NB4 (cell line): ENCODE measurements around the gene ASS1.

Source experiments
- DNase-seq: peaks from one replicate; pipeline ENCODE4 v3.0.0; 2010; ENCODE audit warnings: low read depth
- H3K4me3 ChIP-seq: one replicate; pipeline ENCODE4 v1.5.1; 2011; ENCODE audit warnings: mild to moderate bottlenecking, low read depth, low read length, moderate library complexity
- CTCF ChIP-seq: IDR thresholded peaks from one replicate; pipeline ENCODE4 v1.5.1; 2012; ENCODE audit warnings: low read depth, low read length
- MAX ChIP-seq: IDR thresholded peaks from 2 replicates; pipeline ENCODE4 v1.6.1; 2011; ENCODE audit warnings: low read depth, low read length
- MYC ChIP-seq: IDR thresholded peaks from 2 replicates; pipeline ENCODE4 v1.6.1; 2011; ENCODE audit warnings: low read depth, low read length
- POLR2A ChIP-seq: IDR thresholded peaks from 2 replicates; pipeline ENCODE4 v1.6.1; 2011; ENCODE audit warnings: mild to moderate bottlenecking; ENCODE audit not compliant: insufficient read length; ENCODE audit errors: extremely low read depth

ASS1 gene

GRCh38 chr9:130536701-130537107 lies 91.9 kb downstream of the ASS1 start:
- DNase-seq: no peak
- no peak overlapping the region for H3K4me3 ChIP-seq
- no peak for TF ChIP-seq CTCF
- TF ChIP-seq MYC: no peak
- no peak for TF ChIP-seq POLR2A
- no peak for TF ChIP-seq MAX

GRCh38 chr9:130537346-130538050 lies 92.7 kb downstream of the ASS1 start:
- no peak overlapping the region for H3K4me3 ChIP-seq
- TF ChIP-seq CTCF: no peak
- TF ChIP-seq MAX: 0 out of 2 replicates have a peak, but pooled peaks have one; percentile 14
- TF ChIP-seq POLR2A: no peak
- DNase-seq: peak; percentile 33

- DNase-seq: no peak
- TF ChIP-seq MYC: no peak
- no peak for TF ChIP-seq CTCF
- no peak for TF ChIP-seq MAX
- no peak for TF ChIP-seq POLR2A
- H3K4me3 ChIP-seq: no peak overlapping the region
Measured at GRCh38 chr9:130539420-130540223, 94.9 kb downstream of the ASS1 start.

- no peak for TF ChIP-seq POLR2A
- TF ChIP-seq CTCF: no peak
- no peak for TF ChIP-seq MAX
- TF ChIP-seq MYC: no peak
- no peak for DNase-seq
- H3K4me3 ChIP-seq: no peak overlapping the region
Measured at GRCh38 chr9:130541533-130541932, 96.8 kb downstream of the ASS1 start.

GRCh38 chr9:130542038-130542437 lies 97.3 kb downstream of the ASS1 start:
- DNase-seq: no peak

More at GRCh38 chr9:130542038-130542437, 97.3 kb downstream of the ASS1 start:
- no peak overlapping the region for H3K4me3 ChIP-seq
- TF ChIP-seq MAX (no peak), CTCF (no peak), MYC (no peak), POLR2A (no peak)
